MM.1S (cell line): ENCODE measurements around the gene RGL3.

ENCODE experiments used
- DNase-seq: peaks from one replicate; pipeline ENCODE4 v3.0.0-alpha.2; 2015
- H2AFZ ChIP-seq: fragments of 300-600 bp; sonication (generic); 2 replicates; pipeline ENCODE4 v1.6.0; 2016; ENCODE audit warnings: antibody characterized with exemption, low read length
- H3F3A ChIP-seq: fragments of 300-600 bp; sonication (generic); 2 replicates; pipeline ENCODE4 v1.6.1; 2016; ENCODE audit warnings: mild to moderate bottlenecking, antibody characterized with exemption, low read length, moderate library complexity, mixed read lengths; ENCODE audit not compliant: insufficient read depth
- H3K27ac ChIP-seq: fragments of 300-600 bp; sonication (generic); 2 replicates; pipeline ENCODE4 v1.5.1; 2016; ENCODE audit warnings: mild to moderate bottlenecking, low read length
- H3K27me3 ChIP-seq: fragments of 300-600 bp; sonication (generic); replicated peaks from 2 replicates; pipeline ENCODE4 v1.6.0; 2016; ENCODE audit warnings: low read length; ENCODE audit not compliant: insufficient read depth
- H3K36me3 ChIP-seq: fragments of 300-600 bp; sonication (generic); replicated peaks from 2 replicates; pipeline ENCODE4 v1.6.1; 2016; ENCODE audit warnings: mild to moderate bottlenecking, low read length, mixed read lengths; ENCODE audit not compliant: insufficient read depth
- H3K4me1 ChIP-seq: fragments of 300-600 bp; sonication (generic); 2 replicates; pipeline ENCODE4 v1.6.1; 2016; ENCODE audit warnings: low read length, mixed read lengths
- H3K4me2 ChIP-seq: fragments of 300-600 bp; sonication (generic); 2 replicates; pipeline ENCODE4 v1.6.0; 2016; ENCODE audit warnings: low read depth, low read length
- H3K4me3 ChIP-seq: fragments of 300-600 bp; sonication (generic); 2 replicates; pipeline ENCODE4 v1.5.1; 2016; ENCODE audit warnings: low read length, mixed read lengths
- H3K79me2 ChIP-seq: fragments of 300-600 bp; sonication (generic); 2 replicates; pipeline ENCODE4 v1.6.1; 2016; ENCODE audit warnings: mixed run types, low read length, mixed read lengths
- H3K9ac ChIP-seq: fragments of 300-600 bp; sonication (generic); 2 replicates; pipeline ENCODE4 v1.6.1; 2016; ENCODE audit warnings: low read length, mixed read lengths
- H3K9me2 ChIP-seq: fragments of 300-600 bp; sonication (generic); replicated peaks from 2 replicates; pipeline ENCODE4 v1.6.1; 2016; ENCODE audit warnings: mild to moderate bottlenecking, low read length, mixed read lengths; ENCODE audit not compliant: insufficient read depth
- H3K9me3 ChIP-seq: fragments of 300-600 bp; sonication (generic); replicated peaks from 2 replicates; pipeline ENCODE4 v1.6.1; 2016; ENCODE audit warnings: mild to moderate bottlenecking, low read length, mixed read lengths; ENCODE audit not compliant: insufficient read depth
- H4K20me1 ChIP-seq: fragments of 300-600 bp; sonication (generic); 2 replicates; pipeline ENCODE4 v1.6.1; 2016; ENCODE audit warnings: mild to moderate bottlenecking, low read length, moderate library complexity, mixed read lengths; ENCODE audit not compliant: insufficient read depth
- CTCF ChIP-seq: fragments of 300-600 bp; sonication (generic); IDR thresholded peaks from 2 replicates; pipeline ENCODE4 v1.5.1; 2016; ENCODE audit warnings: antibody characterized with exemption, low read length, mixed read lengths
- EZH2 ChIP-seq: fragments of 300-600 bp; sonication (generic); optimal IDR thresholded peaks from 2 replicates; pipeline ENCODE3; 2017; ENCODE audit warnings: low read depth, mild to moderate bottlenecking, antibody characterized with exemption, low read length, mixed read lengths
- EZH2phosphoT487 ChIP-seq: fragments of 300-600 bp; sonication (generic); IDR thresholded peaks from 2 replicates; pipeline ENCODE4 v1.6.1; 2018; ENCODE audit warnings: antibody characterized with exemption, low read length

The RGL3 gene

GRCh38 chr19:11345122-11345803, 73.9 kb downstream of the RGL3 start:
- Histone ChIP-seq H3K4me1 (0 out of 2 replicates have a peak, but pooled peaks cover 4% of the 10 kb centered on the region), H3K9me2 (no peaks in the 10 kb centered on the region), H3K27me3 (no peaks in the 10 kb centered on the region), H3K36me3 (no peaks in the 10 kb centered on the region), H3F3A (peaks cover 6% of the 10 kb centered on the region; the same call in 1 of the 2 replicates), H3K79me2 (no peaks in the 10 kb centered on the region), H3K4me3 (peak overlapping the region; percentile 84), H3K4me2 (peak overlapping the region; percentile 82), H2AFZ (peak overlapping the region; percentile 93), H3K9me3 (no peaks in the 10 kb centered on the region), H3K27ac (no peak overlapping the region), H4K20me1 (no peaks in the 10 kb centered on the region), H3K9ac (peak overlapping the region; percentile 67; the same call in 1 of the 2 replicates)
- TF ChIP-seq CTCF (no peak), EZH2phosphoT487 (no peak), EZH2 (no peak)
- DNase-seq, result no peak
